ENCODE results near the gene FUT2.
A peak's percentile ranks its signal among the peaks of the same experiment; 100 is the strongest.
"Not testable (repeated sequence)": the region's sequence is repeated elsewhere in the genome, so short reads cannot be mapped to it uniquely, and the experiment has no call there.

Gene FUT2

DNA sequence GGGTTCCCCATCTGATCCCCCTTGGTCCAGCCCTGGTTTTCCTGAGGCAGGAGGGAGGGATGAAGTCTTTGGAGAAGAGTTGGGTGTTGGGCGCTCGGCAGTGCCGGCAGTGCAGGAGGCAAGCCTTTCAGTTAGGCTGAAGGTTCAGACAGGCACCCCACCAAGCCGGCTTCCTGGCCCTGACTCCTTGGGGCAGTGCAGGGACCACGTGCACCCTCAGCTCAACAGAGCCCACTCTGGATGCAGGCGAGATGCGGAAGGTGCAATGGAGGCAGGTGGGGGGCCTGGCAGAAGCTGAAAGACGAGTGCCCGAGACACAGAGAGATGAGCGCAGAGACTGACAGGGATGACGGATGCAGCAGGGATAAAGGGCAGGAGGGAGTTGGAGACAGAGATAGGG, 12.7 kb downstream of the FUT2 start:
- no peak for DNase-seq

DNA sequence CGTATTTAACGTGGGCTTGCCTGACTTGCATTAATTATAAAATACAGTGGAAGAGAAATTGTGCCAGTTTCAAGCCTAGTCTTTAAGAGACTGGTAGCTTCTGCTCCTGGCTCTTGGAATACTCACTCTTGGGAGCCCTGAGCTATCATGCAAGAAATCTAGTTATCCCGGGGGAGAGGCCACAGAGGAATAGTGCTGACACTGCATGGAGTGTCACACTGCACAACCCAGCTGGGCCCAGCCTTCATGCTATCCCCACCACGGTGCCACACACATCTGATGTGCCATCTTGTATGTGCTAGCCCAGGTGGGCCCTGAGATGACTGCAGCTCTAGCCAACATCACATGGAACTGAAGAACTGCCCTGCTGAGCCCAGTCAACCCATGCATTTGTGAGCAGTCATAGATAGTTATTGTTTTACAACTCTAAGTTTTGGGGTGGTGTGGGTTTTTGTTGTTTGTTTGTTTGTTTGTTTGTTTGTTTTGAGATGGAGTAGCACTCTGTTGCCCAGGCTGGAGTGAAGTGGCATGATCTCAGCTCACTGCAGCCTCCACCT, 15.4 kb downstream of the FUT2 start:
- DNase-seq, result no peak

DNA sequence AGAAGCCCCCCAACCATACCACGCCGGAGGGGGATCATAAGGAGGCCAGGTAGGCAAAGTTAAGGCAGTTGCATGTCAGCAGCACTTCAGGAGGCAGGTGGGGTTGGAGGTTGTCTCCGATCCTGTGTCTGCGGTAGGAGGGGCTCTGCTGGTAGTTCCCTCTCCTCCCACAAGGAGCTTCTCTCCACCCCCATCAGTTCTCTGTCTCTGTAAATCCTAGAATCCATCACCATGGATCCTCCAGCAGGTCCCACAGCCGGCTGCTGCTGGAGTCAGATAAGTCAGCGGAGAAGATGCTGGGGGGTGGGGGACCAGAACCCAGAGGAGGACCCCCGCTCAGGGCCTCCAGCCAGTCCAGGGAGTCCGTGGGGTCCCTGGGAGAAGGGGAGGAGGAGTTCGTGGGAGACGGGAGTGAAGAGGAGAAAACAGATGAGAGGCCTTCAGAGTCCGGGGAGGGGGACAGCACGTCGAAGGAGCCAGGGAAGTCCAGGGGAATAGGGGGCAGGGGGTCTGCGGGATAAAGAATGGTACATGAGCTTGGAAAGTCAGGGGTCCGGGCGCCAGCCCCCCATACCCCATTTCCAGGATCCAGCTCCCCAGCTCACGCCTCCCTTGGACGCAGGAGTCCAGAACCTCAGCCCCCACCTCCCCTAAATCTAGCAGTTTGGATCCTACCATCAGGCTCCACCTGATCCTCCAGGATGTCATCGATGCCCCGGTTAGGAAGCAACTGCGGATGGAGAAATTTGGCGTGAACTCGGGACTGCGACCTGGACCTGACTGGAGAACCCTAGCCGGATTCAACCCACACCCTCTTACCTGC, 17.5 kb downstream of the FUT2 start:
- DNase-seq, result peak; percentile 14

DNA sequence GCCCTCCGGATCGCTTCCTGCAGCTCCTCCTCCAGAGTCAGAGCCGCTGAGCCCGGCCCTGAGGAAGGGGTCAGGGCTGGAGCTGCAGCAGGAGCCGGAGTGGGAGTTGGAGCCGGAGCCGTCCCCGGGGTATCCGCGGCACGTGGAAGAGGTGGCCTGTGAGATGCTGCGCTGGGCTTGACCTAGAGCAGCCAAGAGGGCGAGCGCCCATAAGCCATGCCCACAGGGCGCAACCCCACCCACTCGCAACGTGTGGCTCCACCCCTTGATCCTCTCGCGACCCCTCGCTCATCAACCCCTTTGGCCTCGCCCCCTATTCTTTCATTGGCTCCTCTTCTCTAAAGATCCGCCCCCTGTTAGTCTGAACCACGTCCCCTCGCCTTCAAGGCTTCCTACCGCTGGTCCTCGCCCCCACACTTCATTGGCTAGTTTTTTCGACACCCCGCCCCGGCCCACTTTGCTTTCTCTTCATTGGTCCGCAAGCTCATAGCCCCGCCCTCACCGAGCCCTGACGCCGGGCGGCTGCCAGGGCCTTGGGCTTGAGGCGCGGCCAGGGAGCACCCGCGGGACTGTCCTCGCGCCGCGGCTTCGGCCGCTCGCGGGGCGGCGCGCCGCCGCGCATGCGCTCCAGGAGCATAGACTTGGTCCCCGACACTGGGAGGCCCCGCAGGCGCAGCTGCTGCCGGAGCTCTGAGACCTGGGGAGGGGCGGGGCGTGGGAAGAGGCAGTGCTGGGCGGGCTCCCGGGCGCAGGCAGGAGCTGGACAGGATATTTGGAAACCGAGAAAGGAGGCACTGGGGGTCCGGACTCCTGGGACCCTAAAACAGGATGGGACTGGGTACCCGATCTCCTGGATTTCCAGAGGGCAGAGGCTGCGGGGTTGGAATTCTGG, 18.3 kb downstream of the FUT2 start:
- peak; percentile 100 for DNase-seq

DNA sequence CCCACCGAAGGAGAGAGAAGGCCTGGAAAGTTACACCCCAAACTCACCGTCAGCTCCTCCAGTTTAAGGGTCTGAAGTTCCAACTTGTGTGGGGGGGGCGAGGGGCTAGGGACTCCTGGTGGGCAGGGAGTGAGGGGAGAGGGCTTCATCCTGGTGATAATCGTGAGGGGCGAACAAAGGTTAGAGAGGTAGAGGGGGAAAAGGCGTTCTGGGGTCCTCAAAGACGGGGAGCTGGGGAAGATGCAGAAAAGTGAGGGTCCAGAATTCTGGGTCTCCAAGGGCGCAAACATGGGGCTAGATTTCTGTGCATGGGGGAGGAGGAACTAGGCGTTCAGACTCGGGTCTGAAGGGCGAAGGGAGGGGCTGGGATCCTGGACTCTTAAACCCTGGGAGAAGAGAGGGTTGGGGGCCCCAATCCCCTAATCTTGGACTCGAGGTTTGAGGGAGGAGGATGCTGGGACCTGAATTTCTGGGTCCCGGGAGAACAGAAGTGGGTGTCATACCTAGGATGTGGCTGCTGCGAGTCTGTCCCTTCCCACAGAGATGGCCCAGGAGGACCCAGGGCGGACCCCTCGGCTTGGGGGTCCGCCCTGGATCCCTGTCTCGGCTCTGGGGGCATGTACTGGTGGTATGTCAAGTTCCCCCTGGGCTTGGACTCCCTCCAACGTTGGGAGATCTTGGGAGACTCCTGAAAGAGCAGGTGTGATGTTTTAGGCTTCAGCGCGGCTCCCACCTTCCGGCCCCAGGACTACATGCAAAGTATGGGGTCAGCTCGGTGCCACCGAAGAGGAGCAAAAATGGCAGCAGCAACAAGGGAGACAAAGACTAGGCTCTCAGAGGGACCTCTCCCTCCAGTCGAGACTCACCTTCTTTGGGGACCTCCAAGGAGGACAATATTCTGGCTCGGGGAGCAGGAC, 19.2 kb downstream of the FUT2 start:
- DNase-seq, result no peak

DNA sequence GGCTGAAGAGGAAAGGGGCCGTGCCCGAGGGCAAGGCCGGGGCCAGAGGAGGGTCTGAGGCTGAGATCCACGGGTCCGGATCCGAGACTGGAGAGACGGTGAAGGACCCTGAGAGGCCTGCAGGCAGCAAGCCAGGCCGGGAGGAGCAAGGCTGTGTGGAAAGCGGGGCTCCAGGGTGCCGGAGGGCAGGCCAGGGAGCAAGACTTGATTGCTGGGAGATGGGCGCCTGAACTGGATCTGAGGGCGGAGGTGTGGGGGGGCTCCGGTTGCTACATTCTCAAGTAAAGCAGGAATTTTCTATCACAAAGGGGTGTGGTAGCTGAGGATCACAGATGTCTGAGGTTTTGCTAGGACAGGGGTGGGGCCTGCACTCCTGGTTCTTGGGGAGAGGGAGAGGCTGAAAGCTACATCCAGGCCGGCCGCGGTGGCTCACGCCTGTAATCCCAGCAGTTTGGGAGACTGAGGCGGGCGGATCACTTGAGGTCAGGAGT, 20.0 kb downstream of the FUT2 start:
- DNase-seq, result no peak

DNA sequence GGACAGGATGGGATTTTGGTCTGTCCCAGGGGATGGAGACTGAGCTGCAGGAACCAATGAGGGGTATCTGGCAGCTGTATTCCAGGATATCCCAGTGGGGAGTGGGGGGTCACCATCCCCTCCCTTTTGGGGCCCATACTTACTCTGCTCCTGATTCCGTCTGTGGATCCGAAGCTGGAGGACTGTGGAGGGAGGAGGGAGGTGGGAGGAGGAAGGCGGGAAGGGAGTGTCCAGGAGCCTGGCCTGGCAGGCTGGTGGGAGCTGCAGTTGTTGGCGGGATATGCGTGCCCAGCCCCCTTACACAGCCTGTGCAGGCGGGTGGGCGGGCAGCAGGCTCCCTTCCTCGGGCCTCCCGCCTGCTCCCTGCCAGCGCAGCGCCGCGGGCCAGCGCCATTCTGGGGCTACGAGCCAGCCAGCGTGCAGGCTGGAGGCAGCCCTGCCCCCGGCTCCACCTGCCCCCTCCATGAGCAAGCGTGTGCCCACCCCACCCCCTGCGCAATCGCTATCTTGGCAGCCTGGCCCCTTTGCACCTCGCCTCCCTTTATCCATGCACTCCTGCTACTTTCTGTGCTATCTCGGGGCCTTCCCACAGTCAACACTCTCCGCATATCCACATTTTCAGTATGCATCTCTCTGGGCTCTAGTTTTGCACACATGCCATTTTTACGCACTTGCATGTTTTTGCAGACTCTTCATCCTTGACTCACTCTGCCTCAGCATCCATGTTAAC, 21.0 kb downstream of the FUT2 start:
- DNase-seq, result peak; percentile 9

DNA sequence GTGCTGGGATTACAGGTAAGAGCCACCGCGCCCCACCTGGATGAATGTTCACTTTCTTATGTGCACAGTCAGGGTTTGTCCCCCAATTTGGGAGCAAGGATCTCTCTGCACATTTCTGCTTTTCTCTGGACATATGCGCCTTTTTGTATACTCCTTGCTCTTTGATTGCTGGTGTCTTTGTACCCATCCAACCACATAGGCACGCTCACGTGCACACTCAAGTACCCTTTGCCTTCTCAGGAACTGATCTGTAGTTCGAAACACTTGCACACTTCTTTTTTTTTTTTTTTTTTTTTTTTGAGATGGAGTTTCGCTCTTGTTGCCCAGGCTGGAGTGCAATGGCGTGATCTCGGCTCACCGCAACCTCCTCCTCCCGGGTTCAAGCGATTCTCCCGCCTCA, 22.3 kb downstream of the FUT2 start:
- not testable (repeated sequence) for DNase-seq

DNA sequence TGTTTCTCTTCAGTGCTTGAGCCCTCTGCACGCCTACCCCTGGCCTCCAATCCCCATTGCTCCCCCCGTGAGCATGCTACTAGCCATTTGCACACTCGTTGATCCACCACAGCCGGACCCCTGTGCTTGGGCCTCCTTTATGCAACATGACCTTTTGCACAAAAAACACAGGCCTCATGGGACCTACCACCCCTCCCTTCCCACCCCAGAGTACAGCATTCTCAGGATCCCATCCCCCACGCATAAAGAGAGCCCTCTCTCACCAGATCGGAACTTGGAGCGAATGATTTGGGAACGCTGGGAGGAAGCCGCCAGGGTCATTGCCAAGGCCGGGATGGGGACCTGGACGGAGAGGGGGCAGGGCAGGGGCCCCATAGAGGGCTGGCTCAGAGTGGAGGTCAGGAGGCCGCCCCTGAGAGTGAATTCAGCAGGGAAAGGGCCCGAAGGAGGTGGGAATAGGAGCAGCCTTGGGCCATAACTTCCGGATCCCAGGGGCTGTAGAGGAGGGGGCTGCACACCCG, 23.0 kb downstream of the FUT2 start:
- no peak for DNase-seq

DNA sequence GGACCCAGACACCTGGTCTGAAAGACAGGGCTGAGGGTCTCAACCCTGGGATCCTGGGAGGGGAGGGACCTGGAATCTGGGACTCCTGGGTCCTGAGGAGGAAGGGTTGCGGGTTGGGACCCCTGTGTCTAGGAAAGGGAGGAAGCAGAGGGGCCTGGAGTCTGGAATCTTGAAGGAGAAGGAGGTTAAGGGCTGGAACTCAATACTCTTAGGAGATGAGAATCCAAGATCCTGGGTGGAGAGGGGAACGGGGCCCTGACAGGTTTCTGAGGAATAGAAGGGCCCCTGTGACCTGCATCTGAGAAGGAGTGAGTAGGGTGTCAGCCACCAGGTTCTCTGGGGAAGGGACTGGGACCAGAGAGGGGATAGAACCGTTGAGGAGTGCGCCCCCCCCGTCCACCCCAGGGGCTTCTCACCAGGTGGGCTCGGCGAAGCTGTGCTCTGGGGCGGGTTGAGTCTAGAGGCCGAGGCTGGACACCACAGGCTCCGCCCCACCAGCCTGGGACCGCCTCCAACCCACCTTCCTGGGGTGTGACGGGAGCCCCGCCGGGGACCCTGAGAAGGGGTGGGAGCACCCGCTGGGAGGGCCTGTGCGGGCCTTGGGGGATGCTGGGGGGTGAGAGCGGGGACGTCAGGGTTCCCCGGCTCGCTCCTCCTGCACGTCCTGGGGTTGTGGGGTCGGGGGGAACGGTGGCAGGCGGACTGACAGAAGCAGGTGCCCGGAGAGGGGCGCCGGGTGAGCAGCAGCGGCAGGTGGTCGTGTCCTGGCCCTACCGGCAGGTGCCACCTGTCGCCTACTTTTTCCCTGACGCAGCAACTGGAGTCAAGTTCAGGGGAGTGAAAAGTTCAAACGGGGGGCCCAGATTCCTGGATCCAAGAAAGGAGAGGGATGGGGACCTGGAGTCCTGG, 23.7 kb downstream of the FUT2 start, which contains the start of gene MAMSTR:
Gene MAMSTR (minus strand): TSS at position 463 of the 909 bp plus-strand sequence. CDS start 694 bp downstream, outside the sequence.
- DNase-seq, result no peak

DNA sequence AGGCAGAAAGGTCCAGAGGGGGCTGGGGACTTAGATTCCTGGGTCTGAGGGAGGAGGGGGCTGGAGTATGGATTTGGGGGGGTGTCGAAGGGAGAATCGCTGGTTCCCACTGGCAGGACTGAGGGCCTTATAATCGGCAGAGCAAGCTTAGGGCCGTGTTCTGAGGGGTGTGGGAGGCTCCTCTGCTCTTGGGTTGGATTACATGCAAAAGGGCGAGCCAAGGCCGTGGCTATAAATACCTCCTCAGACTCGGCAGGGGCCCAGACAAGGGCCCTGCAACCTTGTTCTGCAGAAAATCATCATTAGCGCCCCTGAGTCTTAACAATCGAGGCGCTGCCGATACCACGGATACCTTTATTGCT, 24.5 kb downstream of the FUT2 start:
- no peak for DNase-seq

DNA sequence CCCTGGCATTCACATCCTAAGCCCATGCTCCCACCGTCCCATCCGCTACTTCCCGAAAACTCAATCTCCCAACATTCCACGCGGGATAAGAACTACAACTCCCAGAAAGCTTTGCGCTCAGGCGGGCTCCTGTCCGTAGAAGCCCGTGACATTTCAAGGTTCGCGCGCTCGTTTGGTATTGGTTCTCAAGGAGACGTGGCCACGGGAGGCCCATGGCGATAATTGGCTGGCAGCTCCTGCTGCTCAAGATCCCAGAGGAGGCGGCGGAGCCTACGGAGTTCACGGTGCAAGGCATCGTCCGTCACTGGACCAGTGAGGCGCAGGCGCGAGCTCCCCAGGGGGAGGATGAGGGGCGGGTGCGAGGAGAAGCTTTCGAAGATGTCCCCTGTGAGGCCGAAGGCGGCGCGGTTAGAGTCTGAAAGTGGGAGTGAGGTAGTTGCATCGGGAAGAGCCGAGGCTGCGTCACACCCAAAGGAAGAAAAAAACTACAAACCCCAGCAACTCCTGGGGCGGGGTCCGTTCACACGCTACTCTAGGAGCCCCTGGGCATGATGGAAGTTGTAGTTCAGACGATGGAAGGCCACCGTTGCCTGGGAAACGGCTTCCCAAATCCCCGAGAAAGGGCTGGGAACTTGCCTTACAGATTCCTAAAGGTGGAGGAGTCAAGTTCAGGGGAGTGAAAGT, 25.0 kb downstream of the FUT2 start:
- peak; percentile 99 for DNase-seq

DNA sequence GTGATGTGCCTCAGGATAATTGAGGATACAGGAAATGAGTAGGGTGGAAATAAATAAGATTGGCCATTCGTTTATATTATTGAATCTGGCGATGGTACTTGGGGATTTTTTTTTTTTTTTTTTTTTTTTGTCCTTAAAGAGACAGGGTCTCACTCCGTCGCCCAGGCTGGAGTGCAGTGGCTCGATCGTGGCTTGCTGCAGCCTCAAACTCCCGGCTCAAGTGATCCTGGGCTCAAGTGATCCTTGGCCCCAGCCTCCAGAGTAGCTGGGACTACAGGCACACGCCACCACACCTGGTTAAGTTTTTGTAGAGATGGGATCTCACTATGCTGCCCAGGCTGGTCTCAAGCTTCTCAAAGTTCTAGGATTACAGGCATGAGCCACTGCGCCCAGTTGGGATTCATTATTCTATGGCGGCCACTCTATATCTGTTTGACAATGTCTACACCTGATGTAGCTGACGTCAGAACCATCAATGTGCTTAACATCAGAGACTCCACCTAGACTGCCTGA, 26.5 kb downstream of the FUT2 start:
- no peak for DNase-seq

DNA sequence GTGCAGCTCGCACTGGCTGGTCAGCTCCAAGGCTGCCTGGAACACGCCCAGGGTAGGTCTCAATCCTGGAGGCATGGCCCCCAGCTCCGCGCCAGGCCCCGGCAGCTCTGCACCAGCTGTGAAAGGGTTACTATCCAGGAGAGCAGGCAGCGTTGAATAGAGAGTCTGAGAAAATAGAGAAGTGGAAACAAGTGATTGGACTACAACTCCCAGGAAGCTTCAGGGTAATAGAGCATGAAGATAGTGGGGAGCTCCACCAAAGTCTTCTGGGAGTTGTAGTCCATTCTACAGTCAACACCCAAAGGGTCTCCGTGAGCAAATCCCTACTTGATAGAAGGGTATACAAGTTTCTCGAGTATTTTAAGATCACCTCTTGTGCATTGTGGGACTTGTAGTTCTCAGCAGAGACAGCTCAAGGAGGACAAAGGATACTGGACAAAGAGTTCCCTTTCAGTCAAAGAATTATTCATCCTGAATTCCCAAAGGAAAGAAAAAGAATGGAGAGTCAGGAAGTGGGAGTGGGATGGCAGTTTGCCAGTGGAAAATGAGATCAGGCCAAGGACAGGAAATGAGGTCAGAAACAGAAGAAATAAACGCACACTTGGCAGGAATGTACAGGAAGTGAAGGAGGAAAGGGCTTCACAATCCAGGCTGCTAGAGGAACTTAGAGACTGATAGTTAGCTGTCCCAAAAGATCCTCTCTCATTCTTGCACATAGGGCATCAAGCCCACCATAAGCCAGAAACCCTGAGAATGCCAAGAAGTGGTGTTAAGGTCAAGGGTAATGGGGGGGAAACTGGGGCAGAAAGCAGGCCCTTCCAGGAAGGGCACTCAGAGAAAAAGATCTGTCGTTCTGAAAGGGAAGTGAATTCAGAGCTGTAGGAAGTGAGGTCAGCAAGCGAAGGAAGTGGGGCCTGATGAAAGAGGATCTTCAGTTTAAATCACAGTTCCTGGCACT, 29.3 kb downstream of the FUT2 start:
- DNase-seq, result peak; percentile 93

DNA sequence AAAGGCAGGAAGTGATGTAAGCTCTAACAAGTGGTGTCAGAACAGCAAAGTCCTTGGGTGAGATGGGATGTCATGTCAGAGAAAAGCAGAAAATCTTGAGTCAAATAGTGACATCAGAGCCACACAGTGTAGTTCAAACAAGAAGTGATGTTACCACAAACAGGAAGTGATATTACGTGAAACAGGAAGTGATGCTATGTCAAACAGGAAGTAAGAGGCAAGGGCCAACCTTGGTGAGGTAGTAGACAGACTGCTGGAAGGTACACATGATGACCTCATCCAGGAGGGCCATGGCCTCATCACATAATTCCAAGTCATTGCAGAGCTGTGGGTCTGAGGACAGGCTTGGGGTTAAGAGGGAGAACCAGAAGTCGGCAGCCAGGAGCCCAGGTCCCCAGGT, 30.8 kb downstream of the FUT2 start:
- DNase-seq, result no peak

DNA sequence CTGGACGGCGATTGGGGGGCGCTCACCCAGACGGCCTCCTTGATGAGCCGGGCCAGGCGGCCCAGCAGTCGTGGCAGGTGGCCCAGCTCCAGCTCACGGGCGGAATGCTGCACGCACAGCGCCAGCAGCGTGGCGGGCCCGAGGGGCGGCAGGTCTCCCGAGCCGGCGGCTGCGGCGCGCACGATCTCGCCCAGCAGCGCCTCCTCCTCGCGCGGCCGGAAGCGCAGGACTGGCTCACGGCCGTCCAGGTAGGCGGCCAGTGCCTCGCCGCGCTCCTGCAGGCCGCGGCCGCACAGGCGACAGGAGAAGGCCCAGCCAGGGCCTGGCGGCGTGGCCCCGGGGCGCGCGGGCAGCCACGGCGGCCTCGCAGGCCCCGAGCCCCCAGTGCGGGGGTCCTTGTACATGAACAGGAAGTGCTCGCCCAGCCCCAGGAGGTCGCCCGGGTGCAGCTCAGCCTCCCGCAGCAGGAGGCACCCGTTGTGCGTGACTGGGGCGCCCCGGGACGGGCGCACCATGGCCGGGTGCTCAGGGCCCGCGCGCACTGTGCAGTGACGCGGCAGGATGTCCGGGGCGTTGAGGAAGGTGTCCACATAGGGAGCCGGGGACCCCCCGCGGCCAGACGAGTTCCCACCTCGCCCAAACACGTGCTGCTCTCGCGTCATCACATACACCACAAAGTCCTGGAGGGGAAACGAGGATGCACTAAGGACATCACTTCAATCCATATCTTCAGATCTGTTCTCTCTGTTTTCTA, 33.3 kb downstream of the FUT2 start:
- DNase-seq, result no peak

DNA sequence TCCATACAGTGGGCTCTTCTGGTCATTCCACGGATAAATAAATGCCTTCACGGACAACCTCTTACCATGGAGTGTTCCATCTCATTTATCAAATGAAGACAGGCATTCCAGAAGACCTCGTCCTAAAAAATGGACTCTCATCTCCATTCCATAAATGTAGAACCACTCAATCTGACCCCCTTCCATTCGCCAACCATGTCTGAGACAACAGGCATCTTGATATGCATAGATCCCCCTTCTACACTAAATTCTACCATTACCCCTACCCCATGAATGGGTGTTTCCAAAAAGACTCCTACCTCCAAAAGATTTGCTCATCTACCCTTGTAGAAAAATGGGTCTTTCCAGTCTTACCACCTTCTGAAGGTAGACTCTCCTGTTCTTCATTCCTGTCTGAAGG, 35.7 kb downstream of the FUT2 start:
- DNase-seq, result no peak
